Measurements from ENCODE around the gene OR2B2.

DNA sequence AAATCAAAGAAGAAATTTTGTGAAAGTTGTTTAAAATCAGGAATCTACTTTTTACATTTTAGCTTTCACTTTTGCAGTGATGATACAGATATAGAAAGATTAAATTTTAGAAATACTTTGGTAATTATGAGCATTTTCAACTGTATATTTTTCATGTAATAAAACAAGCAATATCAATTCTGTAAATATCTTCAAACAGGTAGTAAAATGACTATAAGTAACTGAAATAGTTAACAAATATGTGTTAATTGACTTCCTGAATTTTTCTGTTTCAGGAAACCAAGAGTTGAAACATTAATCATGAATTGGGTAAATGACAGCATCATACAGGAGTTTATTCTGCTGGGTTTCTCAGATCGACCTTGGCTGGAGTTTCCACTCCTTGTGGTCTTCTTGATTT lies 44.7 kb upstream of the OR2B2 start, which contains the start of gene OR2B6:
- TF ChIP-seq CTCF (conservative IDR thresholded peaks at IDR 0.05; ENCODE audit: low read depth, low read length) (no peak), EZH2 (IDR thresholded peaks at IDR 0.05; ENCODE audit: borderline replicate concordance, low read depth, low read length, poor library complexity, severe bottlenecking) (no peak)
